ENCODE data around the gene DCDC1. TPM values are rescaled to one million over a fixed set of nuclear protein-coding genes. Genes with fewer than 3 reads are reported as not detected.
A peak's percentile ranks its signal among the peaks of the same experiment; 100 is the strongest.

DCDC1 gene
- polyA plus RNA-seq, 4 donors, result 0.87 TPM; not detected in 3

GRCh38 chr11:30991376-30991775 lies 378.2 kb downstream of the DCDC1 start:
- Histone ChIP-seq H3K9me3 (ENCODE audit: control insufficient read depth in 2 of 2, insufficient read depth in 1 of 2, low read depth in 1 of 2, low read length in 1 of 2) (no peaks in the 10 kb centered on the region), H3K36me3 (ENCODE audit: control insufficient read depth in 3 of 3, insufficient read depth in 2 of 3, low read depth in 1 of 3, low read length in 3 of 3) (no peaks in the 10 kb centered on the region), H3K4me1 (ENCODE audit: control insufficient read depth in 3 of 3, insufficient read depth in 2 of 3, low read depth in 1 of 3, low read length in 2 of 3) (peaks cover 0 to 10% (median 0%) of the 10 kb centered on the region in 3 donors), H3K4me3 (ENCODE audit: low read depth in 1 of 3, low read length in 3 of 3) (no peak overlapping the region), H3K27me3 (ENCODE audit: control insufficient read depth in 3 of 3, insufficient read depth in 3 of 3, low read length in 3 of 3) (no peaks in the 10 kb centered on the region), H3K27ac (ENCODE audit: low read depth in 1 of 3, low read length in 2 of 3) (no peak overlapping the region)
- DNase-seq (no peak), FAIRE-seq (no peak)
- 77 to 84% (median 77%) methylated on average over 4 of the region's 4 CpGs for WGBS, 3 donors

- H3K9me3 ChIP-seq (ENCODE audit: control insufficient read depth in 2 of 2, insufficient read depth in 1 of 2, low read depth in 1 of 2, low read length in 1 of 2), result no peaks in the 10 kb centered on the region
- no peak overlapping the region for H3K27ac ChIP-seq (ENCODE audit: low read depth in 1 of 3, low read length in 2 of 3)
- no peaks in the 10 kb centered on the region for H3K27me3 ChIP-seq (ENCODE audit: control insufficient read depth in 3 of 3, insufficient read depth in 3 of 3, low read length in 3 of 3)
- peak in 1 of 2 donors; percentile 9 for DNase-seq
- WGBS, 3 donors, result 63 to 72% (median 64%) methylated on average over 7 of the region's 7 CpGs
- no peaks in the 10 kb centered on the region for H3K36me3 ChIP-seq (ENCODE audit: control insufficient read depth in 3 of 3, insufficient read depth in 2 of 3, low read depth in 1 of 3, low read length in 3 of 3)
- H3K4me3 ChIP-seq (ENCODE audit: low read depth in 1 of 3, low read length in 3 of 3), result no peak overlapping the region
- no peak for FAIRE-seq
- peaks cover 0 to 10% (median 0%) of the 10 kb centered on the region in 3 donors for H3K4me1 ChIP-seq (ENCODE audit: control insufficient read depth in 3 of 3, insufficient read depth in 2 of 3, low read depth in 1 of 3, low read length in 2 of 3)
Observed at GRCh38 chr11:30990625-30991296, 378.8 kb downstream of the DCDC1 start.

DNA sequence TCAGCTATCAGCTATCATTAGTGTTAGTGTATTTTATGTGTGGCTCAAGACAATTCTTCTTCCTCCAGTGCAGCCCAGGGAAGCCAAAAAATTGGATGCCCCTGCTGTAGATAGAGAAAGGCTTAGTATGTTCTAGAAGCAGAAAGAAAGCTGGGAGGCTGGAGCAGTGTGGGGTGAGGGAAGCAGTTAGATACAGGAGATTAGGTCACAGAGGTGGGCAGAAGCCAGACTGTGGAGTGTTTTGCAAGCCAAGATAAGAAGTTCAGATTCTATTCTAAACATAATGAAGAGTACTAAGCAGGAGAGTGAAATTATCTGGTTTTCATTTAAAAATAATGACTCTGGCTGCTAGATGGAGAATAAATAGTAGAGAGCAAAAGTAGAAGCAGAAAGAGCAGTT lies 381.7 kb downstream of the DCDC1 start:
- Histone ChIP-seq H3K4me3 (ENCODE audit: low read depth in 1 of 3, low read length in 3 of 3) (no peak overlapping the region), H3K27ac (ENCODE audit: low read depth in 1 of 3, low read length in 2 of 3) (no peak overlapping the region), H3K27me3 (ENCODE audit: control insufficient read depth in 3 of 3, insufficient read depth in 3 of 3, low read length in 3 of 3) (no peaks in the 10 kb centered on the region), H3K4me1 (ENCODE audit: control insufficient read depth in 3 of 3, insufficient read depth in 2 of 3, low read depth in 1 of 3, low read length in 2 of 3) (peaks cover 0 to 21% (median 0%) of the 10 kb centered on the region in 3 donors), H3K36me3 (ENCODE audit: control insufficient read depth in 3 of 3, insufficient read depth in 2 of 3, low read depth in 1 of 3, low read length in 3 of 3) (no peaks in the 10 kb centered on the region), H3K9me3 (ENCODE audit: control insufficient read depth in 2 of 2, insufficient read depth in 1 of 2, low read depth in 1 of 2, low read length in 1 of 2) (no peaks in the 10 kb centered on the region)
- FAIRE-seq (no peak), DNase-seq (peak in 1 of 2 donors; percentile 11)

DNA sequence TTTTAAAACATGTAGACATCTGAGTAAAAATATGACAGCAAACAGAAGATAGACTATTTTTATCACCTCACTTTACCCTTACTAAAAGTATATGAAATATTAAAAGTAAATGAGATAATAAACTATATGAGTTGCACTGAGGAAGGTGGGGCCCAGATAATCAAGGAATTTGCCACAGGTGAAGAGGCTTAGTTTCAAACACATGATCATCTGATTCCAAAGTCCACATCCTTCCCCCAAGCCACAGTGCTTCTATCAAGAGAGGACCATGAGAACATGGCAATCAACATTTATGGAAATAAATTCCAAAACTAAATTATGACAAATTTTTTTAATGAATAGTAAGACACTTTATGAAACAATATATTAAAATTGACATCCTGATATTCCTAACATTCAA lies 384.0 kb downstream of the DCDC1 start:
- H3K4me1 ChIP-seq (ENCODE audit: control insufficient read depth in 3 of 3, insufficient read depth in 2 of 3, low read depth in 1 of 3, low read length in 2 of 3), result peaks cover 0 to 16% (median 0%) of the 10 kb centered on the region in 3 donors
- no peak for FAIRE-seq
- no peaks in the 10 kb centered on the region for H3K9me3 ChIP-seq (ENCODE audit: control insufficient read depth in 2 of 2, insufficient read depth in 1 of 2, low read depth in 1 of 2, low read length in 1 of 2)
- H3K27ac ChIP-seq (ENCODE audit: low read depth in 1 of 3, low read length in 2 of 3), result peak overlapping the region in 1 of 3 donors; percentile 13
- no peaks in the 10 kb centered on the region for H3K27me3 ChIP-seq (ENCODE audit: control insufficient read depth in 3 of 3, insufficient read depth in 3 of 3, low read length in 3 of 3)
- DNase-seq, result peak in 1 of 2 donors; percentile 84
- H3K4me3 ChIP-seq (ENCODE audit: low read depth in 1 of 3, low read length in 3 of 3), result no peak overlapping the region
- no peaks in the 10 kb centered on the region for H3K36me3 ChIP-seq (ENCODE audit: control insufficient read depth in 3 of 3, insufficient read depth in 2 of 3, low read depth in 1 of 3, low read length in 3 of 3)

DNA sequence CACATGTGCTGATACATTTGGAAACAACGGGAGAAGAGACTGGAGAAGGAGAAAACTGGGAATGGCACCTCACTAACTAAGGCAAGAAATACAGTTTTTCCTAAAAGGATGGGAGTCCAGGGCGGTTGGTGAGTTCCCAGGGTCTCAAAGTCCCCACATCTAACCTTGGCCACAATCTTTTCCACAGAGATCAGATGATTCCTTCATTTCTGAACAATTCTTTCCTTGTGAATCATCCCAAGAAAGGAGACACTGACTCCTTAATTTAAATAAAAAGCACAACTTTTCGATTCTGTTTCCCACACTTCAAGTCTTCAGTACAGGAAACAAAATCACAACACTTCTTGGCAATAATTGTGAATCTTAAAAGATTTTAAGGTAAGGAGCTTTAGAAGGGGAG lies 384.7 kb downstream of the DCDC1 start:
- H3K36me3 ChIP-seq (ENCODE audit: control insufficient read depth in 3 of 3, insufficient read depth in 2 of 3, low read depth in 1 of 3, low read length in 3 of 3), result no peaks in the 10 kb centered on the region
- FAIRE-seq (no peak), DNase-seq (no peak)
- no peaks in the 10 kb centered on the region for H3K27me3 ChIP-seq (ENCODE audit: control insufficient read depth in 3 of 3, insufficient read depth in 3 of 3, low read length in 3 of 3)
- H3K27ac ChIP-seq (ENCODE audit: low read depth in 1 of 3, low read length in 2 of 3), result peak overlapping the region in 1 of 3 donors; percentile 13
- H3K4me1 ChIP-seq (ENCODE audit: control insufficient read depth in 3 of 3, insufficient read depth in 2 of 3, low read depth in 1 of 3, low read length in 2 of 3), result peaks cover 0 to 16% (median 0%) of the 10 kb centered on the region in 3 donors
- H3K4me3 ChIP-seq (ENCODE audit: low read depth in 1 of 3, low read length in 3 of 3), result no peak overlapping the region
- WGBS, 3 donors, result 50 to 68% (median 55%) methylated on average over 3 of the region's 3 CpGs
- H3K9me3 ChIP-seq (ENCODE audit: control insufficient read depth in 2 of 2, insufficient read depth in 1 of 2, low read depth in 1 of 2, low read length in 1 of 2), result no peaks in the 10 kb centered on the region

- Histone ChIP-seq H3K27ac (ENCODE audit: low read depth in 1 of 3, low read length in 2 of 3) (no peak overlapping the region), H3K4me3 (ENCODE audit: low read depth in 1 of 3, low read length in 3 of 3) (no peak overlapping the region), H3K27me3 (ENCODE audit: control insufficient read depth in 3 of 3, insufficient read depth in 3 of 3, low read length in 3 of 3) (no peaks in the 10 kb centered on the region), H3K36me3 (ENCODE audit: control insufficient read depth in 3 of 3, insufficient read depth in 2 of 3, low read depth in 1 of 3, low read length in 3 of 3) (no peaks in the 10 kb centered on the region), H3K4me1 (ENCODE audit: control insufficient read depth in 3 of 3, insufficient read depth in 2 of 3, low read depth in 1 of 3, low read length in 2 of 3) (peaks cover 0 to 16% (median 0%) of the 10 kb centered on the region in 3 donors), H3K9me3 (ENCODE audit: control insufficient read depth in 2 of 2, insufficient read depth in 1 of 2, low read depth in 1 of 2, low read length in 1 of 2) (no peaks in the 10 kb centered on the region)
- 57 to 69% (median 65%) methylated on average over 4 of the region's 4 CpGs for WGBS, 3 donors
- no peak for FAIRE-seq
- DNase-seq, result peak in 1 of 2 donors; percentile 30
Observed at GRCh38 chr11:30984442-30984816, 385.1 kb downstream of the DCDC1 start.

GRCh38 chr11:30983776-30984441 lies 385.6 kb downstream of the DCDC1 start:
- FAIRE-seq (no peak), DNase-seq (no peak)
- Histone ChIP-seq H3K9me3 (ENCODE audit: control insufficient read depth in 2 of 2, insufficient read depth in 1 of 2, low read depth in 1 of 2, low read length in 1 of 2) (no peaks in the 10 kb centered on the region), H3K36me3 (ENCODE audit: control insufficient read depth in 3 of 3, insufficient read depth in 2 of 3, low read depth in 1 of 3, low read length in 3 of 3) (no peaks in the 10 kb centered on the region), H3K27ac (ENCODE audit: low read depth in 1 of 3, low read length in 2 of 3) (no peak overlapping the region), H3K4me3 (ENCODE audit: low read depth in 1 of 3, low read length in 3 of 3) (no peak overlapping the region), H3K4me1 (ENCODE audit: control insufficient read depth in 3 of 3, insufficient read depth in 2 of 3, low read depth in 1 of 3, low read length in 2 of 3) (peaks cover 0 to 16% (median 0%) of the 10 kb centered on the region in 3 donors), H3K27me3 (ENCODE audit: control insufficient read depth in 3 of 3, insufficient read depth in 3 of 3, low read length in 3 of 3) (no peaks in the 10 kb centered on the region)
- WGBS, 3 donors, result 66 to 83% (median 77%) methylated on average over 6 of the region's 6 CpGs

DNA sequence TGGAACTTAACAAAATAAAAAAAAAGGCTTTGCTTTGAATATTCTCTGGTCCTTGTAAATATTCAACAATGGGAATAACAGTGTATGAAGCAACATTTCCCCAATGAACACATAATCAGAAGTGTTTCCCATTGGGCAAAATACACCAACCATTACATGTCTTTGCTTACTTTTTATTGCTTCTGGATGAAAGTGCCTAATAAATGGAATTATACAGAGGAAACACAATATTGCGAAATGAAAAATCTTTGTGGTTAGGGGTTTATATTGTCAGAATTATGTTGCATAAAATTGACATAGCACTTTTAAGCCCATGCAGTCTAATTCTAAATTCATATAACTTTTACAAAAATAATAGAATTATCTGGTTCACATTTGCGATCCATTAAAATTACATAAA lies 386.4 kb downstream of the DCDC1 start:
- Histone ChIP-seq H3K4me1 (ENCODE audit: control insufficient read depth in 3 of 3, insufficient read depth in 2 of 3, low read depth in 1 of 3, low read length in 2 of 3) (peaks cover 0 to 13% (median 0%) of the 10 kb centered on the region in 3 donors), H3K36me3 (ENCODE audit: control insufficient read depth in 3 of 3, insufficient read depth in 2 of 3, low read depth in 1 of 3, low read length in 3 of 3) (no peaks in the 10 kb centered on the region), H3K27ac (ENCODE audit: low read depth in 1 of 3, low read length in 2 of 3) (no peak overlapping the region), H3K4me3 (ENCODE audit: low read depth in 1 of 3, low read length in 3 of 3) (no peak overlapping the region), H3K9me3 (ENCODE audit: control insufficient read depth in 2 of 2, insufficient read depth in 1 of 2, low read depth in 1 of 2, low read length in 1 of 2) (no peaks in the 10 kb centered on the region), H3K27me3 (ENCODE audit: control insufficient read depth in 3 of 3, insufficient read depth in 3 of 3, low read length in 3 of 3) (no peaks in the 10 kb centered on the region)
- FAIRE-seq (no peak), DNase-seq (no peak)
- 93 to 96% (median 93%) methylated on average over 2 of the region's 2 CpGs for WGBS, 3 donors
